HCT116 (cell line): ENCODE data around the gene FMNL1. TPM values are rescaled to one million over a fixed set of nuclear protein-coding genes. Genes with fewer than 3 reads are reported as not detected.
A peak's percentile ranks its signal among the peaks of the same experiment; 100 is the strongest.
"Not testable (repeated sequence)": the region's sequence is repeated elsewhere in the genome, so short reads cannot be mapped to it uniquely, and the experiment has no call there.

ENCODE experiments used
- ATAC-seq: fragments of 200-7000 bp; cut with Tn5 transposase; 2 replicates; pipeline ENCODE4 v1.9.1; 2020; ENCODE audit warnings: mild to moderate bottlenecking, moderate library complexity
- BruUV-seq: library from RNA; stranded (reverse); fragments of 400-500 nt; replicated peaks from 2 replicates; lab custom pipeline; 2021; lab: Mats Ljungman, UMichigan
- CTCF ChIA-PET: fragments of 300-600 bp; sonication (Branson Sonifier 250); formaldehyde crosslinking; loops from one replicate; lab custom pipeline; 2021; ENCODE audit warnings: antibody characterized with exemption; lab: Charles Lee
- POLR2A ChIA-PET: fragments of 300-600, 350-600 bp; sonication (Branson Sonifier 250); formaldehyde crosslinking; loops from one replicate; lab custom pipeline; 2021; ENCODE audit warnings: antibody characterized with exemption; lab: Charles Lee
- RAD21 ChIA-PET, 2 experiments: fragments of 300-600 bp; sonication (Branson Sonifier 250); formaldehyde crosslinking; loops; one replicate each; lab custom pipeline; 2023; ENCODE audit warnings: low total read pairs in 2 of 2; ENCODE audit not compliant: uncharacterized antibody in 2 of 2, unreplicated experiment in 2 of 2, low non-redundant PET in 1 of 2; lab: Charles Lee
- DNase-seq: peaks from one replicate; pipeline ENCODE4 v3.0.0-alpha.2; 2010; ENCODE audit warnings: low read depth, low spot score
- H2AFZ ChIP-seq: fragments of 200-600 bp; shearing (Covaris generic), sonication (generic); 2 replicates; pipeline ENCODE4 v1.6.1; 2017; ENCODE audit warnings: low read depth, mixed run types, mixed read lengths, antibody characterized with exemption, low read length; ENCODE audit not compliant: poor library complexity, severe bottlenecking
- H3K27ac ChIP-seq: 2 replicates; pipeline ENCODE4 v1.5.1; 2012; ENCODE audit warnings: low read depth, low read length
- H3K27me3 ChIP-seq: fragments of 200-600 bp; sonication (generic); 2 replicates; pipeline ENCODE4 v1.6.1; 2016; ENCODE audit warnings: mixed run types, low read length, mixed read lengths; ENCODE audit not compliant: insufficient read depth
- H3K36me3 ChIP-seq, 2 experiments: fragments of 200-500 bp in 1 of 2; fragments of 200-600 bp in 1 of 2; sonication (Bioruptor generic) in 1 of 2; sonication (generic) in 1 of 2; 2 replicates each; pipeline versions ENCODE4 v1.5.1 to v1.6.1; 2014 to 2016; ENCODE audit warnings: low read length in 2 of 2, inconsistent platforms in 1 of 2, mixed read lengths in 1 of 2, mixed run types in 1 of 2; ENCODE audit not compliant: insufficient read depth in 2 of 2, control insufficient read depth in 1 of 2
- H3K4me1 ChIP-seq, 2 experiments: fragments of 200-600 bp in 1 of 2; sonication (generic) in 1 of 2; 2 replicates each; pipeline versions ENCODE4 v1.5.1 to v1.6.1; 2012 to 2017; ENCODE audit warnings: low read length in 2 of 2, inconsistent platforms in 1 of 2, mild to moderate bottlenecking in 1 of 2, mixed read lengths in 1 of 2, mixed run types in 1 of 2, moderate library complexity in 1 of 2; ENCODE audit not compliant: insufficient read depth in 2 of 2, control insufficient read depth in 1 of 2
- H3K4me2 ChIP-seq: fragments of 200-600 bp; sonication (generic); 2 replicates; pipeline ENCODE4 v1.6.1; 2017; ENCODE audit warnings: mixed run types, low read length, mixed read lengths
- H3K4me3 ChIP-seq, 2 experiments: fragments of 200-600 bp in 1 of 2; sonication (generic) in 1 of 2; replicated peaks in 1 of 2; 2 replicates each; pipeline ENCODE4 v1.5.1; 2011 to 2016; ENCODE audit warnings: low read length in 2 of 2, control low read depth in 1 of 2, low read depth in 1 of 2, mild to moderate bottlenecking in 1 of 2, mixed read lengths in 1 of 2, mixed run types in 1 of 2
- H3K79me2 ChIP-seq: fragments of 200-600 bp; sonication (generic); 2 replicates; pipeline ENCODE4 v1.6.1; 2017; ENCODE audit warnings: mild to moderate bottlenecking, mixed run types, low read length, moderate library complexity, mixed read lengths; ENCODE audit not compliant: insufficient read depth
- H3K9ac ChIP-seq: fragments of 200-600 bp; sonication (generic); 2 replicates; pipeline ENCODE4 v1.6.1; 2016; ENCODE audit warnings: low read length, mixed read lengths
- H3K9me2 ChIP-seq: fragments of 200-600 bp; sonication (generic), shearing (Covaris generic); 2 replicates; pipeline ENCODE4 v1.6.1; 2017; ENCODE audit warnings: mixed run types, mild to moderate bottlenecking, moderate library complexity; ENCODE audit not compliant: insufficient read depth
- H3K9me3 ChIP-seq, 2 experiments: fragments of 200-500 bp in 1 of 2; fragments of 200-600 bp in 1 of 2; sonication (Bioruptor generic) in 1 of 2; sonication (generic) in 1 of 2; 2 replicates each; pipeline ENCODE4 v1.6.1; 2014 to 2017; ENCODE audit warnings: low read length in 2 of 2, mixed read lengths in 2 of 2, inconsistent platforms in 1 of 2, low read depth in 1 of 2, mild to moderate bottlenecking in 1 of 2, mixed run types in 1 of 2, moderate library complexity in 1 of 2; ENCODE audit not compliant: control insufficient read depth in 1 of 2, insufficient read depth in 1 of 2
- H4K20me1 ChIP-seq: fragments of 200-600 bp; sonication (generic), shearing (Covaris generic); 2 replicates; pipeline ENCODE4 v1.6.1; 2017; ENCODE audit warnings: mixed run types, mild to moderate bottlenecking, moderate library complexity; ENCODE audit not compliant: insufficient read depth
- EZH2phosphoT487 ChIP-seq: fragments of 200-600 bp; IDR thresholded peaks from 2 replicates; pipeline ENCODE4 v1.6.1; 2018; ENCODE audit warnings: antibody characterized with exemption, borderline replicate concordance
- POLR2AphosphoS5 ChIP-seq: IDR thresholded peaks from 2 replicates; pipeline ENCODE4 v1.6.1; 2011; ENCODE audit warnings: mild to moderate bottlenecking, low read depth, low read length, moderate library complexity
- SIN3A ChIP-seq: IDR thresholded peaks from 2 replicates; pipeline ENCODE4 v1.6.1; 2012; ENCODE audit warnings: low read depth
- SP1 ChIP-seq: IDR thresholded peaks from 2 replicates; pipeline ENCODE4 v1.6.1; 2012; ENCODE audit warnings: low read depth
- intact Hi-C: fragments of 100-400 bp; cut with micrococcal nuclease; formaldehyde crosslinking; loops from 2 replicates; pipeline ENCODE4 v1.10.0; 2022
- total RNA-seq: library from RNA; stranded (reverse); gene quantifications from one replicate; pipeline ENCODE4 v1.2.1, GENCODE V29; 2021; ENCODE audit not compliant: unreplicated experiment
- TF ChIP-seq, protein P1 (sequence below), 3 experiments: fragments of 200-600 bp in 1 of 3; sonication (generic) in 1 of 3; IDR thresholded peaks in 2 of 3; conservative IDR thresholded peaks in 1 of 3; 2 replicates each; pipeline ENCODE4 v1.5.1; 2012 to 2017; ENCODE audit warnings: low read depth in 2 of 3, low read length in 2 of 3, antibody characterized with exemption in 1 of 3, borderline replicate concordance in 1 of 3, control low read depth in 1 of 3, mild to moderate bottlenecking in 1 of 3, mixed read lengths in 1 of 3, mixed run types in 1 of 3, moderate library complexity in 1 of 3; ENCODE audit not compliant: insufficient read depth in 1 of 3

FMNL1 gene
- total RNA-seq, 1 experiment from 2014 or later: 8.2 TPM

DNA sequence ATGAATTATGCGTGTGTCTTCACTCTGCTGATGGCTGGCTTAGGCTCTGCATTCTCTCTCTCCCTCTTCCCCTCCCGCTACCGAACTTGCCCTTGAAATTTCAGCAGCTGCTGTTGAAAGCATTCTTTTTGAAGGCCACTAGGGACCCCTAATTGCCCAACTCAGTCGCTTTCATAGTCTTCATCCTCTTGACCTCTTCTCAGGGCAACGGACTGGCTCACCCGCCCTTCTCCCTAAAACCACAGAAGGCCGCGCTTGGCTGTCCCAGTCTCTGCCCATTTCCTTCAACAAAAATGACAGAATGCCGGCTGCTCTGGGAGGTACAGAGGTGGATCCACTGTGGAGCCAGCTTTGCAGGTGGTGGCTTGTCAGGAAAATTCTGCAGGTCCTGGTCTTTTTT, 21.0 kb upstream of the FMNL1 start:
- BruUV-seq: no TSS peak
- Histone ChIP-seq H3K9ac (no peak overlapping the region), H3K4me1 (peaks cover 9 to 18% of the 10 kb centered on the region in 2 experiments; a peak in 3 of 4 replicates), H3K27ac (no peak overlapping the region), H4K20me1 (no peaks in the 10 kb centered on the region), H3K9me3 (no peaks in the 10 kb centered on the region), H3K36me3 (no peaks in the 10 kb centered on the region), H3K9me2 (no peaks in the 10 kb centered on the region), H3K4me2 (no peak overlapping the region), H3K4me3 (no peak overlapping the region), H2AFZ (no peak overlapping the region), H3K27me3 (no peaks in the 10 kb centered on the region), H3K79me2 (no peaks in the 10 kb centered on the region)
- TF ChIP-seq, protein P1, sequence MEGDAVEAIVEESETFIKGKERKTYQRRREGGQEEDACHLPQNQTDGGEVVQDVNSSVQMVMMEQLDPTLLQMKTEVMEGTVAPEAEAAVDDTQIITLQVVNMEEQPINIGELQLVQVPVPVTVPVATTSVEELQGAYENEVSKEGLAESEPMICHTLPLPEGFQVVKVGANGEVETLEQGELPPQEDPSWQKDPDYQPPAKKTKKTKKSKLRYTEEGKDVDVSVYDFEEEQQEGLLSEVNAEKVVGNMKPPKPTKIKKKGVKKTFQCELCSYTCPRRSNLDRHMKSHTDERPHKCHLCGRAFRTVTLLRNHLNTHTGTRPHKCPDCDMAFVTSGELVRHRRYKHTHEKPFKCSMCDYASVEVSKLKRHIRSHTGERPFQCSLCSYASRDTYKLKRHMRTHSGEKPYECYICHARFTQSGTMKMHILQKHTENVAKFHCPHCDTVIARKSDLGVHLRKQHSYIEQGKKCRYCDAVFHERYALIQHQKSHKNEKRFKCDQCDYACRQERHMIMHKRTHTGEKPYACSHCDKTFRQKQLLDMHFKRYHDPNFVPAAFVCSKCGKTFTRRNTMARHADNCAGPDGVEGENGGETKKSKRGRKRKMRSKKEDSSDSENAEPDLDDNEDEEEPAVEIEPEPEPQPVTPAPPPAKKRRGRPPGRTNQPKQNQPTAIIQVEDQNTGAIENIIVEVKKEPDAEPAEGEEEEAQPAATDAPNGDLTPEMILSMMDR (IDR thresholded peaks at IDR 0.05 in 2 of 3, conservative IDR thresholded peaks at IDR 0.05 in 1 of 3; ENCODE audit: borderline replicate concordance in 1 of 3, insufficient read depth in 1 of 3, low read depth in 2 of 3, low read length in 2 of 3): 0 out of 6 replicates have a peak, but pooled peaks of 1 of the 3 experiments have one; percentile 7
- TF ChIP-seq POLR2AphosphoS5: no peak
- DNase-seq: no peak
- RAD21 ChIA-PET: no interaction called here
- CTCF ChIA-PET: interaction anchor here (1.2 to 6.6 kb wide), 2 partner anchors 52 to 65 kb away, joined by 3 to 157 read pairs; partner anchors contain the start of genes ACBD4 and HEXIM1
- POLR2A ChIA-PET: interaction anchor here (0.7 to 1.3 kb wide), 3 partner anchors 10 to 53 kb away, joined by 3 read pairs; partner anchors contain the start of gene HEXIM1
- ATAC-seq: no peak
- intact Hi-C loops: no loop called here

DNA sequence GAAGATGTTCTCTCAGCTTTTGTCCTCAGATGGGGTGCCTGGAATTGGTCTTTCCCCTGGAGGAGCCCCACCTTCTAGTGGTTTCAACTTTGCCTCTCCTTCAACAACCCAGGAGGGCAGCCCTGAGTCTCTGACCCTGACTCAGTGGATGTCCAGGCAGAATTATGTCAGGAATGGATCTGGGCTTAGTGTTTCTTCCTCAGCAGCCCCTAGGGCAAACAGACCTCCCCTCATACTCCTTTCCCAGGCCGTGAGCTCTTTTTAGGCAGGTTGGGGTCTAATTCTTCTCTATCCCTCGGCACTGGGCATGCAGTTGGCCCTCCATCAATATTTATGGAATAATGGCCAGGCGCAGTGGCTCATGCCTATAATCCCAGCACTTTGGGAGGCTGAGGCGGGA, 20.2 kb upstream of the FMNL1 start:
- DNase-seq (no peak), ATAC-seq (no peak)
- no peak overlapping the region for H3K27ac ChIP-seq
- H3K36me3 ChIP-seq: no peaks in the 10 kb centered on the region
- no peaks in the 10 kb centered on the region for H4K20me1 ChIP-seq
- no TSS peak for BruUV-seq
- H3K9ac ChIP-seq: no peak overlapping the region
- ChIA-PET CTCF (interaction anchor here (1.2 to 6.6 kb wide), 2 partner anchors 53 to 66 kb away, joined by 3 to 157 read pairs; partner anchors contain the start of genes ACBD4 and HEXIM1), RAD21 (no interaction called here), POLR2A (interaction anchor here (1.3 kb wide), 2 partner anchors 9 to 53 kb away, joined by 3 read pairs; partner anchors contain the start of gene HEXIM1)
- H3K79me2 ChIP-seq: no peaks in the 10 kb centered on the region
- peaks cover 9 to 18% of the 10 kb centered on the region in 2 experiments; a peak in 3 of 4 replicates for H3K4me1 ChIP-seq
- H2AFZ ChIP-seq: no peak overlapping the region
- no peak overlapping the region for H3K4me2 ChIP-seq
- H3K27me3 ChIP-seq: no peaks in the 10 kb centered on the region
- no peaks in the 10 kb centered on the region for H3K9me3 ChIP-seq
- no peak for TF ChIP-seq SP1
- TF ChIP-seq EZH2phosphoT487: no peak
- no peak for TF ChIP-seq SIN3A
- TF ChIP-seq, protein P1 (IDR thresholded peaks at IDR 0.05 in 2 of 3, conservative IDR thresholded peaks at IDR 0.05 in 1 of 3; ENCODE audit: borderline replicate concordance in 1 of 3, insufficient read depth in 1 of 3, low read depth in 2 of 3, low read length in 2 of 3): no peak
- no peak overlapping the region for H3K4me3 ChIP-seq
- no peaks in the 10 kb centered on the region for H3K9me2 ChIP-seq
- intact Hi-C loops: no loop called here

DNA sequence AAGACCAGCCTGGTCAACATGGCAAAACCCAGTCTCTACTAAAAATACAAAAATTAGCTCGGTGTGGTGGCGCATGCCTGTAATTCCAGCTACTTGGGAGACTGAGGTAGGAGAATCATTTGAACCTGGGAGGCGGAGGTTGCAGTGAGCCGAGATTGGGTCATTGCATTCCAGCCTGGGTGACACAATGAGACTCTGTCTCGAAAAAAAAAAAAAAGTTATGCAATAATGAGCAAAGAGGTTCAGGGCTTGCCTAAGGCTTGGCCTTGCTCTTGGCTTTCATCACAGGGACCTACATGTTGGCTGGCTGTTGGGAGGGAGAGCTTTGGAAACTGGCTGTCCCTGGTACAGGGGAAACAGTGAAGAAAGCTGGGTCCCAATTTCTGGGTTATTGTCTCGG, 19.8 kb upstream of the FMNL1 start:
- DNase-seq, H3K9me3 ChIP-seq, ATAC-seq, H3K27ac ChIP-seq, H4K20me1 ChIP-seq, H3K9ac ChIP-seq, RAD21 ChIA-PET, intact Hi-C loops, H3K9me2 ChIP-seq, H3K4me3 ChIP-seq, H3K36me3 ChIP-seq, BruUV-seq, H3K79me2 ChIP-seq, H3K4me2 ChIP-seq, H2AFZ ChIP-seq, H3K27me3 ChIP-seq: not testable (repeated sequence)
- ChIA-PET CTCF (interaction anchor here (6.6 kb wide), 1 partner anchor 66 kb away, joined by 157 read pairs; the partner anchor contains the start of gene ACBD4), POLR2A (interaction anchor here (1.3 kb wide), 2 partner anchors 9 to 54 kb away, joined by 3 read pairs; partner anchors contain the start of gene HEXIM1)
- H3K4me1 ChIP-seq: peaks cover 9 to 18% of the 10 kb centered on the region in 2 experiments; a peak in 3 of 4 replicates
